DOHH2 (cell line): ENCODE measurements around the gene CCDC7.
"Not testable (repeated sequence)": the region's sequence is repeated elsewhere in the genome, so short reads cannot be mapped to it uniquely, and the experiment has no call there.

Experiments used
- H3F3A ChIP-seq: fragments of 200-600 bp; sonication (generic), shearing (Covaris generic); 2 replicates; pipeline ENCODE4 v1.6.0; 2016; ENCODE audit warnings: antibody characterized with exemption, mild to moderate bottlenecking; ENCODE audit not compliant: control insufficient read depth, insufficient read depth
- H3K27ac ChIP-seq: fragments of 200-600 bp; sonication (generic); 2 replicates; pipeline ENCODE4 v1.5.1; 2014; ENCODE audit warnings: low read depth, mild to moderate bottlenecking, low read length, moderate library complexity
- H3K27me3 ChIP-seq: fragments of 200-600 bp; sonication (generic); 2 replicates; pipeline ENCODE4 v1.6.1; 2014; ENCODE audit warnings: mild to moderate bottlenecking, low read length, mixed read lengths; ENCODE audit not compliant: control insufficient read depth
- H3K36me3 ChIP-seq: fragments of 200-600 bp; sonication (generic); 2 replicates; pipeline ENCODE4 v1.6.1; 2014; ENCODE audit warnings: mild to moderate bottlenecking, low read length, moderate library complexity, mixed read lengths; ENCODE audit not compliant: control insufficient read depth
- H3K4me1 ChIP-seq: fragments of 200-600 bp; sonication (generic); 2 replicates; pipeline ENCODE4 v1.6.1; 2014; ENCODE audit warnings: mild to moderate bottlenecking, low read length, mixed read lengths; ENCODE audit not compliant: control insufficient read depth
- H3K4me2 ChIP-seq: fragments of 200-600 bp; sonication (generic); 2 replicates; pipeline ENCODE4 v1.6.0; 2014; ENCODE audit warnings: mild to moderate bottlenecking, low read length, moderate library complexity
- H3K4me3 ChIP-seq: fragments of 200-600 bp; sonication (generic); 2 replicates; pipeline ENCODE4 v1.5.1; 2014; ENCODE audit warnings: mild to moderate bottlenecking, low read length, mixed read lengths
- H3K79me2 ChIP-seq: fragments of 200-600 bp; sonication (generic); 2 replicates; pipeline ENCODE4 v1.6.1; 2014; ENCODE audit warnings: mild to moderate bottlenecking, low read length, mixed read lengths; ENCODE audit not compliant: control insufficient read depth
- H3K9me2 ChIP-seq: fragments of 200-600 bp; sonication (generic); replicated peaks from 2 replicates; pipeline ENCODE4 v1.6.1; 2014; ENCODE audit warnings: mild to moderate bottlenecking, low read length, mixed read lengths; ENCODE audit not compliant: control insufficient read depth
- H3K9me3 ChIP-seq: fragments of 200-600 bp; sonication (generic); 2 replicates; pipeline ENCODE4 v1.6.1; 2014; ENCODE audit warnings: antibody characterized with exemption, low read length, mixed read lengths; ENCODE audit not compliant: control insufficient read depth, insufficient read depth
- H4K20me1 ChIP-seq: fragments of 200-600 bp; sonication (generic); 2 replicates; pipeline ENCODE4 v1.6.0; 2014; ENCODE audit warnings: low read depth, mild to moderate bottlenecking, antibody characterized with exemption, low read length, moderate library complexity; ENCODE audit not compliant: control insufficient read depth, insufficient read depth
- CTCF ChIP-seq: fragments of 200-600 bp; sonication (generic); IDR thresholded peaks from one replicate; pipeline ENCODE4 v1.5.1; 2014; ENCODE audit warnings: antibody characterized with exemption, mild to moderate bottlenecking, low read depth, low read length; ENCODE audit not compliant: poor library complexity, severe bottlenecking
- EZH2phosphoT487 ChIP-seq: fragments of 200-600 bp; sonication (generic); IDR thresholded peaks from 2 replicates; pipeline ENCODE4 v1.6.1; 2017; ENCODE audit warnings: borderline replicate concordance, mild to moderate bottlenecking, antibody characterized with exemption, low read length, moderate library complexity, mixed read lengths

CCDC7 gene

GRCh38 chr10:32751582-32751981 is 305.6 kb downstream of the CCDC7 start:
- H3F3A ChIP-seq = no peaks in the 10 kb centered on the region
- no peaks in the 10 kb centered on the region for H3K79me2 ChIP-seq
- H3K4me1 ChIP-seq = no peaks in the 10 kb centered on the region
- H3K9me3 ChIP-seq = no peaks in the 10 kb centered on the region
- no peaks in the 10 kb centered on the region for H3K27me3 ChIP-seq
- H3K4me2 ChIP-seq = no peak overlapping the region
- H4K20me1 ChIP-seq = no peaks in the 10 kb centered on the region
- H3K27ac ChIP-seq = no peak overlapping the region
- TF ChIP-seq CTCF = no peak
- TF ChIP-seq EZH2phosphoT487 = no peak
- no peak overlapping the region for H3K4me3 ChIP-seq
- no peaks in the 10 kb centered on the region for H3K9me2 ChIP-seq
- H3K36me3 ChIP-seq = no peaks in the 10 kb centered on the region

- H3F3A ChIP-seq, H3K4me1 ChIP-seq, H3K4me2 ChIP-seq, H3K27ac ChIP-seq, H3K9me3 ChIP-seq, H3K36me3 ChIP-seq, H3K4me3 ChIP-seq, H3K27me3 ChIP-seq, H3K79me2 ChIP-seq, H4K20me1 ChIP-seq, H3K9me2 ChIP-seq: not testable (repeated sequence)
These were observed 309.0 kb downstream of the CCDC7 start for GRCh38 chr10:32754900-32755299.

GRCh38 chr10:32771217-32771616 is 325.3 kb downstream of the CCDC7 start:
- TF ChIP-seq EZH2phosphoT487 (no peak), CTCF (no peak)
- no peaks in the 10 kb centered on the region for H3K79me2 ChIP-seq
- peaks cover 4% of the 10 kb centered on the region; the same call in 1 of the 2 replicates for H3K9me3 ChIP-seq

GRCh38 chr10:32773105-32773504 is 327.2 kb downstream of the CCDC7 start:
- peaks cover 4% of the 10 kb centered on the region; the same call in 1 of the 2 replicates for H3K9me3 ChIP-seq

More at GRCh38 chr10:32771217-32771616, 325.3 kb downstream of the CCDC7 start:
- no peaks in the 10 kb centered on the region for H3K9me2 ChIP-seq
- H3F3A ChIP-seq = no peaks in the 10 kb centered on the region
- H3K36me3 ChIP-seq = no peaks in the 10 kb centered on the region
- no peaks in the 10 kb centered on the region for H4K20me1 ChIP-seq
- H3K4me3 ChIP-seq = no peak overlapping the region
- H3K27ac ChIP-seq = no peak overlapping the region
- H3K4me1 ChIP-seq = no peaks in the 10 kb centered on the region
- H3K27me3 ChIP-seq = no peaks in the 10 kb centered on the region
- H3K4me2 ChIP-seq = no peak overlapping the region

More at GRCh38 chr10:32773105-32773504, 327.2 kb downstream of the CCDC7 start:
- H3K9me2 ChIP-seq = no peaks in the 10 kb centered on the region
- no peaks in the 10 kb centered on the region for H3K27me3 ChIP-seq
- H3K36me3 ChIP-seq = no peaks in the 10 kb centered on the region
- TF ChIP-seq CTCF = no peak
- no peak for TF ChIP-seq EZH2phosphoT487
- no peaks in the 10 kb centered on the region for H3K79me2 ChIP-seq
- H3K27ac ChIP-seq = no peak overlapping the region
- no peaks in the 10 kb centered on the region for H3K4me1 ChIP-seq
- H3F3A ChIP-seq = no peaks in the 10 kb centered on the region
- no peaks in the 10 kb centered on the region for H4K20me1 ChIP-seq
- no peak overlapping the region for H3K4me2 ChIP-seq
- no peak overlapping the region for H3K4me3 ChIP-seq
